Thoracic aorta endothelial cell (primary cell): ENCODE data around the gene ANKRD39. TPM values are rescaled to one million over a fixed set of nuclear protein-coding genes. Genes with fewer than 3 reads are reported as not detected.

Experiments used
- small RNA-seq: library from RNA; depleted of rRNA; stranded (forward); fragments of <200 nt; gene quantifications from one replicate; pipeline ENCODE3, GENCODE V24; 2012
- total RNA-seq: library from RNA; depleted of rRNA; stranded (reverse); fragments of >200 nt; gene quantifications from 2 replicates; pipeline ENCODE4 v1.2.3, GENCODE V29; 2012

ANKRD39 gene, protein sequence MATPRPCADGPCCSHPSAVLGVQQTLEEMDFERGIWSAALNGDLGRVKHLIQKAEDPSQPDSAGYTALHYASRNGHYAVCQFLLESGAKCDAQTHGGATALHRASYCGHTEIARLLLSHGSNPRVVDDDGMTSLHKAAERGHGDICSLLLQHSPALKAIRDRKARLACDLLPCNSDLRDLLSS
- total RNA-seq: 6.8 and 9.1 TPM in 2 replicates

DNA sequence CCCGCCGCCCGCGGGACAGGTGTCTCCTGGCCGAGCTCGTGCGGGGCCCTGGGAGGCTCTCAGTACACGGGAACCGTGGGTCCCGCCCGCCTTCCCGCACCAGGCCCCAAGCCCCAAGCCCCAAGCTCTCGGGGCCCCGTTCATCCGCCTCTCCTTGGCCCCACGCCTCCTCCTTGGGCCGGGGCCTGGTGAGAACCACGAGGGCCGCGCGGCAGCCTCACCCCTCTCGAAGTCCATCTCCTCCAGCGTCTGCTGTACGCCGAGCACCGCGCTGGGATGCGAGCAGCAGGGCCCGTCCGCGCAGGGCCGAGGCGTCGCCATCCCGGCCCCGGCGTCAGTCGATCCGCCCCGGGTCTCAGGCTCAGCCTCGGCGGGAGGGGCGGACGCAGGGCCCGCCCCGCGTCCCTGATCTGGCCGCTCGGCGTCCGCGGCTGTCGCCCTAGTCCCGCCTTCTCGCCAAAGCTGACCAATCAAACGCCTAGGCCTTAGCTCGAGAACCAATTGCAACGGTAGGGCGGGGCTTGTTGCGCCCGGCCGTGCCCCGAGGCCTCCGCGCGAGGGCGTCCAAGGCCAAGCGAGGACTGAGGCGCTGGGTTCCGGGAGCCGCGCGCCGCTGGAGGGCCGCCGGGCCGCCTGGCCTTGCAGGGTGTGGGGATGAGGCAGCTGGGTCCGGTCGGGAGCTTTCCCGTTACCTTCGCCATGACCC, at the start of gene ANKRD39:
Gene ANKRD39 (minus strand): TSS at position 350 of the 706 bp plus-strand sequence. CDS start 29 bp downstream, at position 321.

DNA sequence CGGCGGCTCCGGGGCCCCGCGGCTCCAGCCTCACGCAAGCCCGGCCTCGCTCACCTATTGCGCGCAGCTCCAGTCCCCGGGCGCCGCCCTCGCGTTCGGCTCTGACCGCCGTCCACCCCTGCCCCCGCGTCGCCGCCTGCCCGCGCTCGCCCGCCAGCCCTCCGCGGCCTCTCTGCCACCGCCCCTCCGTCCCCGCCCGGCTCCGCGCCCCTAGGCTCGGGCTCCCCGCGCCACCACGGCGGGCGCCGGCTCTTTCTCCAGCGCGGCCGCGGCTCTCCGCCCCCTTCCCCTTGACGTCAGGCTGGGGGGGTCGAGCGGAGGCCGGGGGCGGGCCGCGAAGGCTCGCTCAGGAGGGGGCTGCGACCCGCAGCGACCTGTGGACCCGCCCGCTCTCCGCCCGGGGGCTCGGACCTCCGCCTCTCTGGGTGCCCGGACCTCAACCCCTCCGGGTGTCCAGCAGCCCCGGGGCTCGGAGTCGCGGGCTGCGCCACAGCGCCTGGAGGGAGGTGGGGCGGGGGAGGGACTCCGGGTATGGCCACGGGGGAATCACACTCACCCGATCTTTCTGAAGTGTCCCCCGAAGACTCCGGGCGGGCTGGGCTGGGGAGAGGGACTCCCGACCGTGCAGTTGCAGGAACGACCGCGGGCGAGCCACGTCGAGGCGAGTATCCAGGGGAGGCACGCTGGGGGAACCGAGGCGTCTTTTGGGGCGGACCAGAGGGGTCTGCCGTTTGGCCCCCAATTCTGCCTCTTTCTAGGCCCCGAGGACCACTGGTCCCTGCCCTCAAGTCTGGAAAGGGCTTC, 12.2 kb upstream of the ANKRD39 start, which contains the start of gene SEMA4C:
Gene SEMA4C (minus strand): TSS at position 259 of the 804 bp plus-strand sequence. CDS start 2,194 bp downstream, outside the sequence.

GRCh38 chr2:96843538-96844268, 14.1 kb downstream of the ANKRD39 start, which contains the start of gene ANKRD23:
Gene ANKRD23, minus strand, starts transcription at chr2:96844021. Its CDS starts 29 bp downstream, at chr2:96843992.

GRCh38 chr2:96816127-96816835, 41.5 kb downstream of the ANKRD39 start, which contains the start of gene CNNM3:
Gene CNNM3, plus strand, starts transcription at chr2:96816268. Its CDS starts 10 bp downstream, at chr2:96816278.

Small RNAs within 50 kb of the gene (small RNA-seq; reads per million reads assigned to genes)
- not detected for gene MIR3127

Other genes with a start within 250 kb of the ANKRD39 start
- 30.3 and 43.1 TPM in 2 replicates for gene KANSL3, start 219.7 kb downstream of the ANKRD39 start, total RNA-seq
- gene FER1L5, start 215.3 kb downstream of the ANKRD39 start, total RNA-seq: under 0.01 and 0.07 TPM in 2 replicates
- gene LMAN2L, start 118.0 kb downstream of the ANKRD39 start, total RNA-seq: 14.4 and 16.6 TPM in 2 replicates
- 4.0 and 6.1 TPM in 2 replicates for gene CNNM4, start 97.1 kb downstream of the ANKRD39 start, total RNA-seq
- 9.2 and 9.6 TPM in 2 replicates for gene CNNM3, start 41.7 kb downstream of the ANKRD39 start, total RNA-seq
- gene ANKRD23, start 14.0 kb downstream of the ANKRD39 start, total RNA-seq: 1.5 and 1.7 TPM in 2 replicates
- gene SEMA4C, start 12.1 kb upstream of the ANKRD39 start, total RNA-seq: 13.8 and 18.4 TPM in 2 replicates
- not detected in 2 replicates for gene FAM178B, start 128.6 kb upstream of the ANKRD39 start, total RNA-seq
- 4.3 and 6.7 TPM in 2 replicates for gene FAHD2B, start 236.9 kb upstream of the ANKRD39 start, total RNA-seq